ENCODE data around the gene MYH13.

- TF ChIP-seq CTCF (IDR thresholded peaks at IDR 0.05; ENCODE audit: low read length), result no peak
- no peak for TF ChIP-seq EZH2 (optimal IDR thresholded peaks at IDR 0.05; ENCODE audit: low read depth, low read length)
- no peak for TF ChIP-seq EZH2phosphoT487 (IDR thresholded peaks at IDR 0.05; ENCODE audit: low read length)
Measured at GRCh38 chr17:10304758-10305300, 68.0 kb downstream of the MYH13 start.
